ENCODE measurements around the gene GPATCH2L.

Gene GPATCH2L

DNA sequence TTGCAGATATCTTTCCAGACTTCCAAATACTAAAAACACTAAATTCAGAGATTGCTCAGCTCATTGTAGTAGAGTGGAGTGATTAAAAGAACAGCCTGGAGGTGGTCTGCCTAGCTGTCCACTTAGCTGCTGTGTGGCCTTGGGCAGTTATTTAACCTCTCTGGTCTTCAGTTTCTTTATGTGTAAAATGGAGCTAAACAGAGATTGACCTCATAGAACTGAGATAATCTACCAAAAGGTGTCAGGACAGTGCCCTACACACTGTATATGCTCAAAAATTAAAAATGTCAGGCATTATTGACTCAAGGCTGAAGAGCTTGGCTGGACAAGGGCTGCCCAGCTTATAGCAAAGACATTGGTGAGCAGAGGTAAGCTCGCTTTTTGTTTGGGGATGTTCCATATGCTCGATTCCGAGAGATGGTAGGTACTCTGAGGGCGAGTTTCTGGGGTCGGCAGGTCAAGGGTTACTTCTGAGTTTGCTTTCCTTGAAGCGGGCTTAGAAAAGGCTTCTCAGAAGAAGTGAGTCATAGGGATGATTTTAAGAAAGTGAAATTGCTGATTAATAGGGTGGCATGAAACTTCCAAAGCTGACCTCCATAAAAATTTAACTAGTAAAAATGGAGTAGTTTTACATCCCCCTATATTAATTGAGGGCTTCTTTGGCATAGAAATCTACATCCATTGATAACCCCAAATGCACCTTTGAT, 107.5 kb downstream of the GPATCH2L start:
- no peak for DNase-seq

DNA sequence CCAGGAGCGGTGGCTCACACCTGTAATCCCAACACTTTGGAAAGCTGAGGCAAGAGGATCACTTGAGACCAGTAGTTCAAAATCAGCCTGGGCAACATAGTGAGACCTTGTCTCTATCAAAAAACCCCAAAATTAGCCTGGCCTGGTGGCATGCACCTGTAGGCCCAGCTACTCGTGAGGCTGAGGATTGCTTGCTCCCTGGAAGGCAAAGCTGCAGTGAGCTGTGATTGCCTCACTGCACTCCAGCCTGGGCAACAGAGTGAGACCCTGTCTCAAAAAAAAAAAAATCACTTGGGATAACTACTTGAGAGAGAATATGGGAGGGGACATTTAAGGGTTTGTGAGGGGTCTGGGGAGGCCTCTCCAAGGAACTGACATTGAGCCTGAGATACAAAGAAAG, 109.0 kb downstream of the GPATCH2L start:
- DNase-seq = no peak

DNA sequence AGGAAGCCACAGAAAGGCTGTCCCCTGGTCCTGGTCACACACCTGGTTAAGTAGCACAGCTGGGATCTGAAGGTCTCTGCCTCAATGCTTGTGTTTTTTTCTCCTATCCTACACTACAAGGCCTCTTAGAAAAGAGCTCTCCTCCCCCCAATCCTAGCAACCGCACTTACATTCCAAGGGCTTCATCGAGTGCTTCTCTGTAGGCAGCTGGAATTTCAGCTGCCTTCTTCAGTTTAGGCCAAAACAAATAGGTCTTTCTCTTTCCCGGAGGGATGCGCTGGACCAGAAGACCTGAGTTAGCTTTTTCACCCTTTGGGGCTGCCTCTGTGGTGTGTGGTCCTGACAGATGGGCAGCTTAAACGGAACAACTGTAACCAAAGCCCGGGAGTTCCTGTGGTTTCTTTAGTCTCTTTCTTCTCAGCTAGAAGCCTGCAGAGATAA, 109.7 kb downstream of the GPATCH2L start:
- no peak for DNase-seq

DNA sequence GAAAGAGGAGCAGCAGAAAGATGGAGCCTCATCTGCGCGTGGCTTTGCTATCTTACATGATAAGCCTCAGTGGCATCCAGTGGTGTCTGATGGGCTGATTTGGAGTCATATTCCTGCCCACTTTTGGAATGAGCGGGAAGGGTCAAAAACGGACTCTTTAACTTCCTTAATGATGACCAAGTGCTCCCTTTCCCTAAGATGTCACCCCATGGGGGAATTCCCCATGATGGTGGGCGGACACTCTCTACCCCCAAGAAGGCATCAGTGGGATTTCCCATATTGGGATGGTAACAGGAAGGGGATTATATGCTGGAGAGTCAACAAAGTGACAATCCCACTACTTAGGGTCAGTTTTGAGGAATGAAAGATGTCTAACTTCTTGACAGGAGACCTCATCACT, 110.9 kb downstream of the GPATCH2L start:
- DNase-seq = no peak
